HK-2 (cell line): ENCODE measurements around the gene TEFM.
"Not testable (repeated sequence)": the region's sequence is repeated elsewhere in the genome, so short reads cannot be mapped to it uniquely, and the experiment has no call there.

Experiments
- DNase-seq: peaks from one replicate; pipeline ENCODE4 v3.0.0-alpha.2; 2018; ENCODE audit not compliant: unreplicated experiment

Gene TEFM

GRCh38 chr17:30921544-30922196 lies 15.6 kb upstream of the TEFM start, which contains the start of gene ADAP2:
TSS of gene ADAP2 (plus strand) at chr17:30921945. CDS start at chr17:30922015, 70 bp downstream.
- DNase-seq, result peak; percentile 41

GRCh38 chr17:30920683-30921543 lies 14.9 kb upstream of the TEFM start:
- DNase-seq, result no peak

- no peak for DNase-seq
Measured at GRCh38 chr17:30920282-30920681, 14.2 kb upstream of the TEFM start.

- DNase-seq, result no peak
Measured at GRCh38 chr17:30917050-30917449, 11.0 kb upstream of the TEFM start.

GRCh38 chr17:30915833-30916611 lies 10.0 kb upstream of the TEFM start:
- no peak for DNase-seq

GRCh38 chr17:30913955-30914354 lies 7.9 kb upstream of the TEFM start:
- DNase-seq, result no peak

GRCh38 chr17:30910151-30910550 lies 4.1 kb upstream of the TEFM start:
- not testable (repeated sequence) for DNase-seq

- DNase-seq, result no peak
Measured at GRCh38 chr17:30908717-30909420, 2.8 kb upstream of the TEFM start.

- peak; percentile 10 for DNase-seq
Measured at GRCh38 chr17:30905742-30906100, 317 bp downstream of the TEFM start.

- DNase-seq, result no peak
Measured at GRCh38 chr17:30897311-30897710, 8.7 kb downstream of the TEFM start.

- no peak for DNase-seq
Measured at GRCh38 chr17:30894236-30894635, 11.8 kb downstream of the TEFM start.

GRCh38 chr17:30886187-30886586 lies 19.9 kb downstream of the TEFM start:
- no peak for DNase-seq

GRCh38 chr17:30869005-30869404 lies 37.0 kb downstream of the TEFM start:
- no peak for DNase-seq

- no peak for DNase-seq
Measured at GRCh38 chr17:30864636-30865035, 41.4 kb downstream of the TEFM start.

GRCh38 chr17:30858556-30859250 lies 47.3 kb downstream of the TEFM start:
- DNase-seq, result no peak

GRCh38 chr17:30854146-30854545 lies 51.9 kb downstream of the TEFM start:
- DNase-seq, result no peak
